Measurements from ENCODE around the gene RASSF4.
"Not testable (repeated sequence)": the region's sequence is repeated elsewhere in the genome, so short reads cannot be mapped to it uniquely, and the experiment has no call there.

RASSF4 gene

GRCh38 chr10:44992070-44992731, 32.6 kb downstream of the RASSF4 start:
- no peak for DNase-seq

DNA sequence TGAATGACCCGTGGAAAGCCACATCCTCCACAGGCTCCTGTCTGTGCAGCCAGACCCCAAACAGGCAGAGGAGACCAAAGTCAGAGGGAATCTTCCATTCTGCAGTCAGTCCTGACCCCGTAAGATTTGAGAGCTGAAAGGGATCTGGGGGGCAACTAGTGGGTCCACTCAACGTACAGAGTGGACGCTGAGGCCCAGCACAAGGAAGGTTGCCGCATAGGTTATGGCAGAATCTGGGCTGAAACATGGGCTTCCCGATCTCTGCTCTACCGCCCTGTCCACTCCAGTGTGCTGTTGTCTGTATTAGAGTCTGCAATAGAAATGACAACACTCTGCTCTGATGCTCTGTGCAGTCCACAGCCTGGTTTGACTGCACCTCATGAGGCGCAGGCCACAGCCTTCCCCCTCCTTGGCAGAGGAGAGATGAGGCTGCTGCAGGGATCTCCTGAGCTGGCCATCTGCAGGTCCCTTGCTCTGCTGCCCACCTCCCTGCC, 33.2 kb downstream of the RASSF4 start:
- no peak for DNase-seq

DNA sequence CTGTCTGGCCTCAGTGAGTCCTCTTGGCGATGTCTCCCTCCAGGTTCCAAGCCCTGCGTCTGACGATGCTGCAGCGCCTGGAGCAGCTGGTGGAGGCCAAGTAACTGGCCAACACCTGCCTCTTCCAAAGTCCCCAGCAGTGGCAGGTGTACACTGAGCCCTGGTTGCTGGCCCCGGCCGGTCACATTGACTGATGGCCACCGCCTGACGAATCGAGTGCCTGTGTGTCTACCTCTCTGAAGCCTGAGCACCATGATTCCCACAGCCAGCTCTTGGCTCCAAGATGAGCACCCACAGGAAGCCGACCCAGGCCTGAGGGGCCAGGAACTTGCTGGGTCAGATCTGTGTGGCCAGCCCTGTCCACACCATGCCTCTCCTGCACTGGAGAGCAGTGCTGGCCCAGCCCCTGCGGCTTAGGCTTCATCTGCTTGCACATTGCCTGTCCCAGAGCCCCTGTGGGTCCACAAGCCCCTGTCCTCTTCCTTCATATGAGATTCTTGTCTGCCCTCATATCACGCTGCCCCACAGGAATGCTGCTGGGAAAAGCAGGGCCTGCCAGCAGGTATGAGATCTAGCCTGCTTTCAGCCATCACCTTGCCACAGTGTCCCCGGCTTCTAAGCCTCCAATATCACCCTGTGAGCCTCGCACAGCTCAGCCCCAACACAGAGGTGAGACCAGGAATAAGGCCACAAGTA, 33.8 kb downstream of the RASSF4 start:
- DNase-seq: no peak

GRCh38 chr10:44993922-44994751, 34.5 kb downstream of the RASSF4 start:
- no peak for DNase-seq

DNA sequence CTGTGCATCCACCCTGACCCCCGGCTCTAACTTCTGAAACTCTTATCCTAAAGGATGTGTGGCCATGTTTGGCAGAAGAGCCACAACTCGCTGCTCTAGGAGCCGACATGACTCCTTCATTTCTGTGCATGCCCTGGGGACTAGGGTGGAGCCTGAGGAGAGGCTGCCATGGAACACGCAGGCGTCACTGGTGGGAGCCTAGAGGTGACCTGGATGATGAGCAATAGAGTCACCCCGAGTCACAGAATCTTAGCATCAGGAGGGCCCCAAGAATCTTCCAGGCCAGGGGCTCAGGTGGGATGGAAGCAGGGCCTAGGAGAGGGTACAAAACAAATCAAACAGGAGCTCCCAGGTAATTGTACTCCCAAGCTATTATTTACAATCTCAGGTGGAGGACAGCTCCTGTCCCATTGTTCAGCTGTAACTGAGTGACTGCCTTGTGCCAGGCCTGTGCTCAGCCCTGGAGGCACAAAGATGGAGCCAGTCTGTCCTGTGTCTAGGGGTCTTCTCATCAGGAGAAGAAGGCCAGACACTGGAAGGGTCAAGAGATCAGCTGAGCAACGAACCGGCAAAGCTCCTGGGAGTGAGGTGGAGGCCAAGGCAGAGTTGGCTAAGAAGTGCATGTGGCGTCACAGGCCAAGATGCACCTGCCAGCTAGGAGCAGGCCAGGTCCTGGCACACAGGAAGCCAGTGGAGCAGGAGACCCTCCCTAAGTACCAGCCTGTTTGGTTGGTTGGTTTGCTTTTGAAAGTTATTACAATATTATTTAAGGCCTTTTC, 35.3 kb downstream of the RASSF4 start:
- no peak for DNase-seq

GRCh38 chr10:44995581-44995913, 35.9 kb downstream of the RASSF4 start:
- no peak for DNase-seq

- no peak for DNase-seq
Measured at GRCh38 chr10:44995914-44996669, 36.5 kb downstream of the RASSF4 start.

DNA sequence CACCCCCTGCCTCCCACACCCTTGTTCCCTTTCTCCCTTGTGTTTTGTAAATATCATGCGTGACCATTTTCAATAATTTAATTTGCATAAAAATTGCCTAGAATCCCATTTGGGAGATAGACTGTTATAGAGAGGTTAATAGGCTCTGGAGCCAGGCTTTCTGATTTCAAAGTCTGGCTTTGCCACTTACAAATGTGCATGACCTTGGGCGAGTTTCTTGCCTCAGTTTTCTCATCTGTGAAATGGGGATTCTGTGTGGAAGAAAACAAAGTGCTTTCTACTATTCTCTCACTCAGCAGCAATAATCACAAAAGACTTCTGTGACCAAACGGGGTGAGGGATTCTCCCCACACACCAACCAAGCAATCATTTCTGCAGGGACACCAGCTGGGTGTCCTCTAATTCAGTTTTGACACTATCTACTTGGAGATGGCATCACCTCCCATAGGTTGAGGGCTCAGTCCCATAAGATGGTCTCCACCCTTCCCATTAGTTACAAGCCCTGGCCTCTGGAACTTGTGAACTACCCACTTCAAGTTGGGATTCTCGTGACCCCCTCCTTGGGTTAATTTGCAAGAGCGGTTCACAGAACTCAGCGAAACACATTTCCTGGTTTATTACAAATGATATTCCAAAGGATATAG, 37.6 kb downstream of the RASSF4 start:
- DNase-seq: no peak

DNA sequence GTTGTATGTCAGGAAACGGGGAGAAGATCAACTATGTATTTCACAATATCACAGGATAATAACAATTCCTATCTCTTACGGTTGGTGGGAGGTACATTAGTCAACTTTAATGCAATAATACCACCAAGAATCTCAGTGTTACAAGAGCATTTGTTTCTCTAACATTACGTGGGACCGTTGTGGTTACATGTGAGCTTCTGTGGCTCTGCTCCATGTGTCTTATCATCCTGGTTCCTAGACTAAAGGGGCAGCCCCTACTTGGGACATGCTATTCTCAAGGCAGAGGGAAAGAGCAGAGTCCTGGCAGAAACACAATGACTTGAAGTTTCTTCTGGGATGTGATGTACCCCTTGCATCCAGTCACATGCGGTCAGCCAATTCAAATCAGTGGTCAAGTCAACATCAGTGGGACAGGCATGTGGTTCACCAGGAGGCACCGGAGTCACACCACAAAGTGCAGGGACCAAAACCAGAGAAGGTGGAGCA, 38.6 kb downstream of the RASSF4 start:
- DNase-seq: no peak

- DNase-seq: no peak
Measured at GRCh38 chr10:45000138-45000751, 40.6 kb downstream of the RASSF4 start.

DNA sequence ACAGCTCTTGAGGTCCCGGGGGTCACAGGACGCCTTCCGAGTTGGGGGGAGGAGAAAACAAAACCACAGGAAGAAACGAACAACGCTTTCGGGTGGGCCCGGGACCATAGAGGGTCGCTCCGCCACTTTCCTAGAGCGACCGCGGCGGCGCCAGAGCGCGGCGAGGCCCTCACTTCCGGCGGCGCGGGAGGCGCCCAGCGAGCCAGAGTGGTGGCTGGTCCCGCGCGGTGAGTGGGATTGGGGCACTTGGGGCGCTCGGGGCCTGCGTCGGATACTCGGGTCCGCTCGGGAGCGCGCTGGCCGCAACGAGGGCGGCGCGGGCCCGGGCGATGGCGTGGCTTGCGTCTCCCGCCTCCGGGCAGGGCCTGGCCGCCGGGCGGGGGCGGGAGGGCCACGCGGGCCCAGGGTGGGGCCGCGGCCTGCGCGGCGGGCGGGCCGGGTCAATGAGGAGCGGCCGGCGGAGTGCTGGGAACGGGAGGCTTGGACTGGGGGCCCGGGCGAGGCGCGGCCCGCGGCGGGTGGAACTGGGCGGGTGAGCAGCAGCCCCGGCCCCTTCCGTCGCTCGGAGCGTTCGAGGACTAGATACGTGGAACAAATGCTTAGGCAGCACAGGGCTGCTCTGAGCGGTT, 41.3 kb downstream of the RASSF4 start, which contains the start of gene ZNF22:
TSS of gene ZNF22 (plus strand) at position 172 of the 629 bp plus-strand sequence. CDS start 2,446 bp downstream, outside the sequence.
- DNase-seq: peak in 1 of 2 experiments; percentile 34

- DNase-seq: no peak
Measured at GRCh38 chr10:45001381-45002148, 42.0 kb downstream of the RASSF4 start.

DNA sequence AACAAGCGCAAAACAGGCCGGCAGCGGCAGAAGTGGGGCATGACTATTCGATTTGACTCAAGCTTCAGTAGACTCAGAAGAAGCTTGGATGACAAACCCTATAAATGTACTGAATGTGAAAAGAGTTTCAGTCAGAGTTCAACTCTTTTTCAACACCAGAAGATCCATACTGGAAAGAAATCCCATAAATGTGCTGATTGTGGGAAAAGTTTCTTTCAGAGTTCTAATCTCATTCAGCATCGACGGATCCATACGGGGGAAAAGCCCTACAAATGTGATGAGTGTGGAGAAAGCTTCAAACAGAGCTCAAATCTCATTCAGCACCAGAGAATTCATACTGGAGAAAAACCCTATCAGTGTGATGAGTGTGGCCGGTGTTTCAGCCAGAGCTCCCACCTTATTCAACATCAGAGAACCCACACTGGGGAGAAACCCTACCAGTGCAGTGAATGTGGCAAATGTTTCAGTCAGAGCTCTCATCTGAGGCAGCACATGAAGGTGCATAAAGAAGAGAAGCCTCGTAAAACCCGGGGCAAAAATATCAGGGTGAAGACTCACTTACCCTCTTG, 43.9 kb downstream of the RASSF4 start:
- no peak for DNase-seq

GRCh38 chr10:45004661-45005060, 45.1 kb downstream of the RASSF4 start:
- no peak for DNase-seq

DNA sequence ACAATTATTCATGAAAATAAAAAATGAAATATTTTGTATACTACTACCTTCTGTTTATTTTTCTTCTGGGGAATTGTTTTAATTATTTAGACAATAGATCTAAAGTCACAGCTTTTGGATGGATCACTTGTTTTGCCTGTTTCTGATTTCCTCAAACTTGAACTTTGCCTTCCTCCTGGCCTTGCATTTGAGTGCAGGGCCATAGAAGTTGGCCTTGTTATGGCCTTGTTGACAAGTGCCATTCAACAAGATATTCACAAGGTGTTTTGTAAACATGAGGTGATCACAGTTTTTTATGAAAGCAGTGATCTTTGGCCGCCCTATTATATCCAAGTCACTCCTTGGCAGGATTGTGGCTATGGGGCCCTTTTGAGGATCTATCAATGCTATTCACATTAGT, 45.7 kb downstream of the RASSF4 start:
- no peak for DNase-seq

- no peak for DNase-seq
Measured at GRCh38 chr10:45006276-45007030, 46.9 kb downstream of the RASSF4 start.

- peak; percentile 64 to 88 for DNase-seq
Measured at GRCh38 chr10:45008524-45009161, 49.0 kb downstream of the RASSF4 start.

- not testable (repeated sequence) for DNase-seq
Measured at GRCh38 chr10:45014557-45014956, 55.0 kb downstream of the RASSF4 start.

Data from NCI-H524 (cell line).